Measurements from ENCODE around the gene SPACA9. TPM values are rescaled to one million over a fixed set of nuclear protein-coding genes. Genes with fewer than 3 reads are reported as not detected.

The SPACA9 gene
- total RNA-seq, 1 donor = 3.6 TPM

DNA sequence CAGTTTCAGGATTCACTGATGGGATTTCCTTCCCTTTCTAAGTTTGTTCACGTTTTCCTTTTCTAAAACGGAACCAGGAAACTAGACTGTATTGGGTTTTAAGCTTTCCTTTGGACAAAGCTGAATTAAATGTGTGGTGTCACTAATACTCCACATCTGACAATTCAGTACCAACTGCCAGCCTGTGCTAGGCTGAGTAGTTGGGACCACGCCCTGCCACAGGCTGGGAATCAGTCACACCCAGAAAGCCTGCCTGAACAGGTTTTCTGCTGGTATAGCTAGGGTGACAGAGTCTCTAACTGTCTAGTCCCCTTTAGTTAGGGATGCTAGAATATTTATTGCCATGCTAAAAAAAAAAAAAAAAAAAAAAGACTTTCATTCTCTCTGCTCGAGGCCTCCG, 15.6 kb downstream of the SPACA9 start:
- TF ChIP-seq, protein P1, sequence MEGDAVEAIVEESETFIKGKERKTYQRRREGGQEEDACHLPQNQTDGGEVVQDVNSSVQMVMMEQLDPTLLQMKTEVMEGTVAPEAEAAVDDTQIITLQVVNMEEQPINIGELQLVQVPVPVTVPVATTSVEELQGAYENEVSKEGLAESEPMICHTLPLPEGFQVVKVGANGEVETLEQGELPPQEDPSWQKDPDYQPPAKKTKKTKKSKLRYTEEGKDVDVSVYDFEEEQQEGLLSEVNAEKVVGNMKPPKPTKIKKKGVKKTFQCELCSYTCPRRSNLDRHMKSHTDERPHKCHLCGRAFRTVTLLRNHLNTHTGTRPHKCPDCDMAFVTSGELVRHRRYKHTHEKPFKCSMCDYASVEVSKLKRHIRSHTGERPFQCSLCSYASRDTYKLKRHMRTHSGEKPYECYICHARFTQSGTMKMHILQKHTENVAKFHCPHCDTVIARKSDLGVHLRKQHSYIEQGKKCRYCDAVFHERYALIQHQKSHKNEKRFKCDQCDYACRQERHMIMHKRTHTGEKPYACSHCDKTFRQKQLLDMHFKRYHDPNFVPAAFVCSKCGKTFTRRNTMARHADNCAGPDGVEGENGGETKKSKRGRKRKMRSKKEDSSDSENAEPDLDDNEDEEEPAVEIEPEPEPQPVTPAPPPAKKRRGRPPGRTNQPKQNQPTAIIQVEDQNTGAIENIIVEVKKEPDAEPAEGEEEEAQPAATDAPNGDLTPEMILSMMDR (IDR thresholded peaks at IDR 0.05; ENCODE audit: extremely low read depth, low read depth, low read length) = no peak
- peaks cover 27% of the 10 kb centered on the region for H3K36me3 ChIP-seq (ENCODE audit: insufficient read depth, low read length)
- no peak for DNase-seq (ENCODE audit: insufficient read length, low spot score, missing footprints)
- no peak overlapping the region for H3K27ac ChIP-seq (ENCODE audit: low read depth, low read length)
- no peak overlapping the region for H3K4me2 ChIP-seq (ENCODE audit: insufficient read depth, low read length)
- H3K9me3 ChIP-seq (ENCODE audit: low read depth, low read length) = no peaks in the 10 kb centered on the region
- H2AFZ ChIP-seq (ENCODE audit: low read length) = no peak overlapping the region
- no peaks in the 10 kb centered on the region for H3K27me3 ChIP-seq (ENCODE audit: insufficient read depth, low read length)
- H3K4me3 ChIP-seq (ENCODE audit: insufficient read depth, low read length) = no peak overlapping the region
- no peaks in the 10 kb centered on the region for H4K20me1 ChIP-seq (ENCODE audit: insufficient read depth, low read length)
- no peaks in the 10 kb centered on the region for H3K79me2 ChIP-seq (ENCODE audit: insufficient read depth, low read length)
- no peaks in the 10 kb centered on the region for H3K4me1 ChIP-seq (ENCODE audit: insufficient read depth, low read length)

DNA sequence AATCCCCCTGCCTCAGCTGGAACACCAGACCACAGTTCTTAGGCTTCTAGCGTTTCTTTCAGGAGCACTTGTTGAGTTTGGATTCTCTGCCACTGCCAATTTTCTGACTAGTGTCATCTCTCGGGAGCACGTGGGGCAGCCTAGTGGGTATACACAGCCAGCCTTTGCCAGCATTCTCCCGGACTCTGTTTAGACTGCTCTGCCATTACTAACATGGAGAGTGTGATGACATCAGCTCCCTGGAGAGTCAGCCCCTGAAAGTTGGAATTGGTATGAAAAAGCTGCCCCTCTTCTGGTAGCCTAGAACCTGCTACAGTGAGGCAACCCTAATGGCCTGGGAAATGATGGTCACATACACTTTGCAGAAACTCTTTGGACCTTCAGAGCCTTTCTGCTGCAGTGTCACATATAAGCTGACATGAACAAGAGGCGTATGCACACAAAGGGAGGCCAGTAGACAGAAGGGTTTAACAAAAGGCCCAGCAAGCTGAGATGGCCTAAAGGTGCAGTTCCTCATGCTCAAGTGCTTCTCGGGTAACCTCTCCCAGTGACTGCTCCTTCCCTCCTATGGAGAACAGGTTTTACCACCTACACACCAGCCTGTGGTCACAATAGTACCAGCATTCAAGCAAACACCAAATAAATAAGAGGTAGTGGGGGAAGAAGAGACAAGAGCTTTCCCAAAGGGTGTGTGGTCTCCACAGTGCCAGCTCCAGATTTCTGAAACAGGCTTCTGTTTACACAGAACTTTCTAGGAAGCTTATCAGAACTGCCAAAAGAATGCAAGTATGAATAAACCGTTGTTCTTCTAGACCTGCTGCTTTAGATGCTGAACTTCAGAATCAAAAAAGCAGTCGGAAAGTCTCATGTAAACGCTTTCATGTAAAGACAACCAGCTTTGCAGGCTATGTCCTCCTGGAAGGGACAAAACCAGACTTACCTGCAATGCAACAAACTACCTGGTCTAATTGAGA, 16.5 kb downstream of the SPACA9 start:
- peaks cover 34% of the 10 kb centered on the region for H3K36me3 ChIP-seq (ENCODE audit: insufficient read depth, low read length)
- H3K4me1 ChIP-seq (ENCODE audit: insufficient read depth, low read length) = no peaks in the 10 kb centered on the region
- no peak overlapping the region for H2AFZ ChIP-seq (ENCODE audit: low read length)
- H3K27ac ChIP-seq (ENCODE audit: low read depth, low read length) = no peak overlapping the region
- no peaks in the 10 kb centered on the region for H3K79me2 ChIP-seq (ENCODE audit: insufficient read depth, low read length)
- no peak overlapping the region for H3K4me3 ChIP-seq (ENCODE audit: insufficient read depth, low read length)
- TF ChIP-seq, protein P1 (IDR thresholded peaks at IDR 0.05; ENCODE audit: extremely low read depth, low read depth, low read length) = no peak
- no peak overlapping the region for H3K4me2 ChIP-seq (ENCODE audit: insufficient read depth, low read length)
- H3K9me3 ChIP-seq (ENCODE audit: low read depth, low read length) = no peaks in the 10 kb centered on the region
- peak; percentile 53 for DNase-seq (ENCODE audit: insufficient read length, low spot score, missing footprints)
- no peaks in the 10 kb centered on the region for H3K27me3 ChIP-seq (ENCODE audit: insufficient read depth, low read length)
- no peaks in the 10 kb centered on the region for H4K20me1 ChIP-seq (ENCODE audit: insufficient read depth, low read length)

DNA sequence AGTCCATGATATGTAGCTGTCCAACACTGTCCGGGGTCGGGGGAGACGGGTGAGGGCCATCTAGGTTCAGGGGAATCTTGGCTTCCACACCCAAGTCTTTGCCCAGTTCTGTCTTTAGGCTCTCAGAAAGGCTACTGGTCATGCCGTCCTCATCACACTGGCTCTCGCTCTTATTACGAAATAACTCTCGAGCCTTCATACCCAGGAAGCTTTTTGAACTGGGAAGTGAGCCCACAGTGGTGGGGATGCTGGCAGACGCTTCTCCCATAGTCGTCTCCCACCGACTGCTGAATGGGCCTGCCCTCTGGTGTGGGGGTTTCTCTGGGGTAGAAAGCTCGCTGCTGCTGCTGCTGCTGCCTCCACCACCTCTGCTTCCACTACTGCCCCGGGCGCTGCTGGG, 17.6 kb downstream of the SPACA9 start:
- peaks cover 45% of the 10 kb centered on the region for H3K36me3 ChIP-seq (ENCODE audit: insufficient read depth, low read length)
- H3K9me3 ChIP-seq (ENCODE audit: low read depth, low read length) = no peaks in the 10 kb centered on the region
- no peaks in the 10 kb centered on the region for H4K20me1 ChIP-seq (ENCODE audit: insufficient read depth, low read length)
- no peaks in the 10 kb centered on the region for H3K79me2 ChIP-seq (ENCODE audit: insufficient read depth, low read length)
- no peaks in the 10 kb centered on the region for H3K4me1 ChIP-seq (ENCODE audit: insufficient read depth, low read length)
- TF ChIP-seq, protein P1 (IDR thresholded peaks at IDR 0.05; ENCODE audit: extremely low read depth, low read depth, low read length) = no peak
- H2AFZ ChIP-seq (ENCODE audit: low read length) = no peak overlapping the region
- DNase-seq (ENCODE audit: insufficient read length, low spot score, missing footprints) = no peak
- no peak overlapping the region for H3K4me3 ChIP-seq (ENCODE audit: insufficient read depth, low read length)
- H3K27ac ChIP-seq (ENCODE audit: low read depth, low read length) = no peak overlapping the region
- no peak overlapping the region for H3K4me2 ChIP-seq (ENCODE audit: insufficient read depth, low read length)
- H3K27me3 ChIP-seq (ENCODE audit: insufficient read depth, low read length) = no peaks in the 10 kb centered on the region

DNA sequence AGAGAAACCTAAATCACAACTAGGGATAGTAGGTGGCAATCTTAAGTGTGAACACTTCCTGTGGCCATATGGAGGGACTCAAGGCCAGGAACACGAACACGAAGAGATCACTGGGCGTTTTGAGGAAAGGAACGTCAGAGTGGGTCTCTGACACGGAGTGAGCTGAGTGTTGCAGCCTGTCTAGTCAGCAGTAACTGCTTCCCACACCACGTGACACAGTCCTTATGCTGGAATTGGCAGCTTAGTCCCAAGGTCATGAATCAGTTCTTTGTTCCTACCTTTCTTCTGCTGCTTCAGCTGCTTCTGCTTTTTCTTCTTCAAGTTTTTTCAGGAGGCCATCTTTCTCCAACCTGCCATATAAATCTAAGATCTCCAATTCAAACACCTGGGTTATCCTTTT, 18.2 kb downstream of the SPACA9 start:
- Histone ChIP-seq H3K27me3 (ENCODE audit: insufficient read depth, low read length) (no peaks in the 10 kb centered on the region), H3K79me2 (ENCODE audit: insufficient read depth, low read length) (no peaks in the 10 kb centered on the region), H3K4me1 (ENCODE audit: insufficient read depth, low read length) (no peaks in the 10 kb centered on the region), H3K4me3 (ENCODE audit: insufficient read depth, low read length) (no peak overlapping the region), H4K20me1 (ENCODE audit: insufficient read depth, low read length) (no peaks in the 10 kb centered on the region), H3K4me2 (ENCODE audit: insufficient read depth, low read length) (no peak overlapping the region), H3K9me3 (ENCODE audit: low read depth, low read length) (no peaks in the 10 kb centered on the region), H3K27ac (ENCODE audit: low read depth, low read length) (no peak overlapping the region), H2AFZ (ENCODE audit: low read length) (no peak overlapping the region), H3K36me3 (ENCODE audit: insufficient read depth, low read length) (peaks cover 50% of the 10 kb centered on the region)
- TF ChIP-seq, protein P1 (IDR thresholded peaks at IDR 0.05; ENCODE audit: extremely low read depth, low read depth, low read length) = no peak
- peak; percentile 31 for DNase-seq (ENCODE audit: insufficient read length, low spot score, missing footprints)

Measured in osteoblast (primary cell).